ENCODE results near the gene FBXO33.
"Not testable (repeated sequence)": the region's sequence is repeated elsewhere in the genome, so short reads cannot be mapped to it uniquely, and the experiment has no call there.

Gene FBXO33

DNA sequence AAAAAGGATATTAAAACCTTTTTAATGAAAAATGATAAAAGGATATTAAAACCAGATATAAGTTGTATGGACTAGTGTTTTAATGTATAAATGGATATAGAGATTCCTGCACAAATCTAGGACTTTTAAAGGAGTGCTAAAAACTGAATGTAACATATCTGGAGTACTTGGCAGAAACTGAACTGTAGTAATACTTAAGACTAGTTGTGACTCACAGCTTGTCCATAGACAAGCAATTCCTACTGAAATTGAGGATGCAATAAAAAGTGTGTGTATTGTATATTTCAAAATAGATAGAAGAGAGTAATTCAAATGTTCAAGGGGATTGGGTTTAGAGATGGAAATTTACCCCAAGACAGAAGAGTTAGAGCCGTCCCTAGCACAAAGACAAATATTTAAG lies 59.6 kb downstream of the FBXO33 start:
- DNase-seq (ENCODE audit: low read depth, low spot score) = no peak

DNA sequence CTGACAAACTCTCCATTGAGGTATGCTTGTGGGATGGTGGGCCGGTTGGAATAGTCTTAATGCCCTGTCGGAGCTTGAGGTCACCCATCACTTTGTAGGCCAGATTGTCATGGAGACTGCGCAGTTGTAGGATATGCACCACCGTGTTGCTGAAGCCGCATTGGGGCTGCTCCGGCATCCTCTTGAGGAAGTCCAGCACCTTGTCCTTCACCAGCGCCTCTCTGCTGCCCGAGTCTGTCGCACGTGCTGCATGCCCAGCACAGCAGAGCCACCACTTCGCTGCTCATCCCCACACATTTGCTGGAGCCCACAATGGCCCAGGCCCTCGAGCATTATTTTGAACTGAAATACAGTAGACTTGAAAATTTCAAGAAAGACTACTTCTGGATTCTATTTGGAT lies 61.8 kb downstream of the FBXO33 start:
- DNase-seq (ENCODE audit: low read depth, low spot score) = no peak

- no peak for DNase-seq (ENCODE audit: low read depth, low spot score)
Observed at GRCh38 chr14:39369029-39369428, 63.2 kb downstream of the FBXO33 start.

DNA sequence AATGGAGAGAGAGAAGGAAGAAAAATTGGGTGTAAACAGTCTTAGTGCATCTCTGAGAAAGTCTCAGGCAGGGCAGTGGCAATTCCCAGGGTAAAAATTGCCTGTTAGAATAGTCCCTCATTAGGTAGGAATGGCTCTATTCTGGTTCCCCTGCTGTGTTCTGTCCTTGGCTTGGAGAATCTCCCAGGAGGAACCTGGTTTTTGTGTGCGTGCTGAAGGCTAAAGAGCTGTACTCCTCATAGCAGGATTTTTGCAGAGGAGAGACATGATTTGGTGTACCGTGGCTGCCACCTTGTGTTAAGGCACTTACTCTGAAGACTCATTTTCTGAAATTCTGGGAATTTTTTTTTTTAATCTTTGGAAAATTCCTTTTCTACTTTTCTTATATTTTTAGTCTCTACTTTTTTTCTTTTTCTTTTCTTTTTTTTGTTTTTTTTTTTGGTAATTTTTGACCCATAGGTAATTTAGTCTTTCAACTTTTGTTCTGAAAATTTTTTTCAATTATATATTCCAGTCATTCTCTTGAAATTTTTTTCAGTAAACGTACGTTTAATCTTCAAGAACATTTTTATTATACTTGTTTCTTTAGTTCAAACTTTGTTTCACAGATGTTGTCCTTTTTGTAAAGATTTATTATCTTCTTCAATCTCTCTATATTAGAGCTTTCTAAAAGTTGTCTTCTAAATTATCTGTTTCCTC lies 63.8 kb downstream of the FBXO33 start:
- peak; percentile 84 for DNase-seq (ENCODE audit: low read depth, low spot score)

GRCh38 chr14:39367387-39367751 lies 64.9 kb downstream of the FBXO33 start:
- peak; percentile 40 for DNase-seq (ENCODE audit: low read depth, low spot score)

DNA sequence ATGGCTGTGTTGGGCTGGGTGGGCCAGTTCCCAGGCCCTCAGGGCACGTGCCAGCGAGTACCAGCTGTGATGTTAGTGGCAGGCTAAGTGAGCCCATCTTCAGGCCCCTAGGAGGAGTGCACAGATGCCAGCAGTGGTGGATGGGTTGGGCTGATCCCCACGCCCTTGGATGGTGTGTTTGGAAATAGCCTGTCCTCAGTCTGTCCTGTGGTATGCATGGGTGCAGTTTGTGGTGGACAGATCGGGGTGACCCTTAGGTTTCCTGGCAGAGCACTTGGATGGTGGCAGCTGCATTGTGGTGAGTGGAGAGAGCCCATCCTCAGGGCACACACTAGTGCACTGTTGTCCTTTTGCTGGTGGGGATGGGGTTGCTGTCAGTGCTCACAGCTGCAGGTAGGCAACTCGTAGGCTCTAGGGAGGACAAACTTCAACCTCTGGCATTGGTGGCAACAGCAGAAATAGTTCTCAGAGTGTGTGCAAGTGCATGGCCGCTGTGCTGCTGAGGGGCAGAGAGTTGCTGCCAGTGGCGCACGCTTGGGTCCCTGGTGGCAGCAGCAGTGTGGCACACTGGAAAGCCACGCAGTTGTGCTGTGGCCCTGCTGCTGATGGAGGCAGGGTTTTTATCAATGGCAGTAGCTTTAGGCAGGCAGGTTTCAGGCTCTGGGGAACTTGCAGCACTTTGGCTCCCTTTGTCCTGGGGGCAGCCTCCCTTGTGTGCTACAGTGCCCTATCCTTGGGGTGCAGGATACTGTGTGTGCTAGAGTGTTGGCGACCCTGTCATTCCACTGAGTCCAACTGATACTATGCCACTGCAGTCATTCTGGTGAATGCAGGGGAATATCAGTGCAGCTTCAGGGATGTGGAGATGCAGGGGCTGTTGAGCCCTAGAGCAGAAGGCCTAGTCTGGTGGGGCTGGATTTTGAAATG lies 65.5 kb downstream of the FBXO33 start:
- no peak for DNase-seq (ENCODE audit: low read depth, low spot score)

GRCh38 chr14:39365354-39365753 lies 66.9 kb downstream of the FBXO33 start:
- no peak for DNase-seq (ENCODE audit: low read depth, low spot score)

- no peak for DNase-seq (ENCODE audit: low read depth, low spot score)
Observed at GRCh38 chr14:39364509-39364908, 67.7 kb downstream of the FBXO33 start.

DNA sequence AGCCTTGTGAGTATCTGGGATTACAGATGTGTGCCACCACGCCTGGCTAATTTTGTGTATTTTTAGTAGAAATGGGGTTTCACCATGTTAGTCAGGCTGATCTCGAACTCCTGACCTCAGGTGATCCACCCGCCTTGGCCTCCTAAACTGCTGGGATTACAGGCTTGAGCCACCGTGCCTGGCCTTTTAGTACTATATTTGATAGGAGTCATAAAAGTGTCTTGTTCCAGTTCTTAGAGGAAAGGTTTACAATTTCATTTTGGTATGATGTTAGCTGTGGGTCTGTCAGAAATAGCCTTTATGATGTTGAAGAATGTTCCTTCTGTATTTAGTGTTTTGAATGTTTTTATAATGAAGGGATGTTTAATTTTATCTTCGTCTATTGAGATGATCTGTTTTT lies 70.7 kb downstream of the FBXO33 start:
- DNase-seq (ENCODE audit: low read depth, low spot score) = not testable (repeated sequence)

DNA sequence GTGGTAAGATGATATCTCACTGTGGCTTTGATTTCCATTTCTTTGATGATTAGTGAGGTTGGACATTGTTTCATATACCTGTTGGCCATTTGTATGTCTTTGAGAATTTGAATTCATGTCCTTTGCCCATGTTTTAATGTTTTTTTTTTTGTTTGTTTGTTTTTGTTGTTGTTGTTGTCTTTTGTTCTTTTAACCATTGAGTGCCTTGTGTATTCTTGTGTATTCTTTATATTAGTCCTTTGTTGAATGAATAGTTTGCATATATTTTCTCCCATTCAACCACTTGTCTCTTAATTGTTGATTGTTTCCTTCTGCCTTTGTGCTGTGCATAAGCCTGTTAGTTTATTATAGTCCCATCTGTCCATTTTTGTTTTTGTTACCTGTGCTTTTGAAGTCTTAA lies 71.9 kb downstream of the FBXO33 start:
- no peak for DNase-seq (ENCODE audit: low read depth, low spot score)

DNA sequence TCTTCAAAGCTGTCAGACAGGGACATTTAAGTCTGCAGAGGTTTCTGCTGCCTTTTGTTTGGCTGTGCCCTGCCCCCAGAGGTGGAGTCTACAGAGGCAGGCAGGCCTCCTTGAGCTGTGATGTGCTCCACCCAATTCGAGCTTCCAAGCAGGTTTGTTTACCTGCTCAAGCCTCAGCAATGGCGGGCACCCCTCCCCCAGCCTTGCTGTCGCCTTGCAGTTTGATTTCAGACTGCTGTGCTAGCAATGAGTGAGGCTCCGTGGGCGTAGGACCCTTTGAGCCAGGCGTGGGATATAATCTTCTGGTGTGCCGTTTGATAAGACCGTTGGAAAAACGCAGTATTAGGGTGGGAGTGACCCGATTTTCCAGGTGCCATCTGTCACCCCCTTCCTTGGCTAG lies 73.2 kb downstream of the FBXO33 start:
- DNase-seq (ENCODE audit: low read depth, low spot score) = not testable (repeated sequence)

GRCh38 chr14:39351708-39352107 lies 80.5 kb downstream of the FBXO33 start:
- no peak for DNase-seq (ENCODE audit: low read depth, low spot score)

DNA sequence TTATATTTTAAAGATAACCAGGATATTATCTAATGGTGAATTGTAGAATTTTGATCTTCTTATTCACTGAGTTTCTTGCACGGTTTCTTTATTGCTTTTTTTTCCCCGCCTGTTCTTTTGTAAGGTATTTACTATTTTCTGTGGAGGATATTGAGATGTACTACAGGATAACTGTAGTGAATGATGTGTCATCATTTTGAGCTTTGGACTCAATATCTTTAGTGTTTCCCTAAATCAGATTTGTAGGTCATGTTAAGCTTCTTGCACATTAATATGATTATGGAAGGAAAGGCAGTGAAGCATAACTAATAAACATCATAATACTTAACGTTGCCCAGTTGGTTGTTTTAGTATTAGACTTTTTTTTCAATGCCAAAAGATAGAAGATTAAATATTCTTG lies 81.4 kb downstream of the FBXO33 start:
- DNase-seq (ENCODE audit: low read depth, low spot score) = no peak
